ENCODE results near the gene CSK.
A peak's percentile ranks its signal among the peaks of the same experiment; 100 is the strongest.

Gene CSK

DNA sequence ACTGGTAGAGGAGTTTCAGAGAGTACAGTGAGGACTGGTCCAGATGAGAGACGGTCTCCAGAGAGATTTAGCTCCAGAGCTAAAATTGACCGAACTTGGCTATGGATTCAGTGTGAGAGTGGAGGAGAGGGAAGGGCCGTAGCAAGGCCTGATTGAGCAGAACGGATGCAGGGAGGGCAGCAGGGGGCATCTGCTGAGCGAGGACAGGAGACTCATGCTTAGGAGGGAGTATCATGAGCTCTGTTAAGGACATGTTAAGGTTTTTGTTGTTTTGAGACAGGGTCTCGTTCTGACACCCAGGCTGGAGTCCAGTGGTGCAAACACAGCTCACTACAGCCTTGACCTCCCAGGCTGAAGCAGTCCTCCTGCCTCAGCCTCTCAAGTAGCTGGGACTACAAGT, 23.1 kb downstream of the CSK start:
- TF ChIP-seq NFIC (IDR thresholded peaks at IDR 0.05) (no peak), YY1 (IDR thresholded peaks at IDR 0.05; ENCODE audit: low read depth) (no peak), RAD21 (IDR thresholded peaks at IDR 0.05; ENCODE audit: low read depth) (no peak), TCF12 (IDR thresholded peaks at IDR 0.05; ENCODE audit: low read depth) (no peak), MAX (IDR thresholded peaks at IDR 0.05) (no peak), ZBTB7A (IDR thresholded peaks at IDR 0.05; ENCODE audit: low read depth) (no peak), EGR1 (IDR thresholded peaks at IDR 0.05) (no peak), CEBPB (IDR thresholded peaks at IDR 0.05) (no peak), EP300 (IDR thresholded peaks at IDR 0.05; ENCODE audit: borderline replicate concordance) (no peak), TEAD4 (IDR thresholded peaks at IDR 0.05) (no peak), CREB1 (IDR thresholded peaks at IDR 0.05; ENCODE audit: low read depth) (no peak), TAF1 (IDR thresholded peaks at IDR 0.05; ENCODE audit: low read depth) (no peak), FOXM1 (IDR thresholded peaks at IDR 0.05; ENCODE audit: borderline replicate concordance, low read depth) (no peak), USF1 (IDR thresholded peaks at IDR 0.05) (no peak)
- TF ChIP-seq, protein P1, sequence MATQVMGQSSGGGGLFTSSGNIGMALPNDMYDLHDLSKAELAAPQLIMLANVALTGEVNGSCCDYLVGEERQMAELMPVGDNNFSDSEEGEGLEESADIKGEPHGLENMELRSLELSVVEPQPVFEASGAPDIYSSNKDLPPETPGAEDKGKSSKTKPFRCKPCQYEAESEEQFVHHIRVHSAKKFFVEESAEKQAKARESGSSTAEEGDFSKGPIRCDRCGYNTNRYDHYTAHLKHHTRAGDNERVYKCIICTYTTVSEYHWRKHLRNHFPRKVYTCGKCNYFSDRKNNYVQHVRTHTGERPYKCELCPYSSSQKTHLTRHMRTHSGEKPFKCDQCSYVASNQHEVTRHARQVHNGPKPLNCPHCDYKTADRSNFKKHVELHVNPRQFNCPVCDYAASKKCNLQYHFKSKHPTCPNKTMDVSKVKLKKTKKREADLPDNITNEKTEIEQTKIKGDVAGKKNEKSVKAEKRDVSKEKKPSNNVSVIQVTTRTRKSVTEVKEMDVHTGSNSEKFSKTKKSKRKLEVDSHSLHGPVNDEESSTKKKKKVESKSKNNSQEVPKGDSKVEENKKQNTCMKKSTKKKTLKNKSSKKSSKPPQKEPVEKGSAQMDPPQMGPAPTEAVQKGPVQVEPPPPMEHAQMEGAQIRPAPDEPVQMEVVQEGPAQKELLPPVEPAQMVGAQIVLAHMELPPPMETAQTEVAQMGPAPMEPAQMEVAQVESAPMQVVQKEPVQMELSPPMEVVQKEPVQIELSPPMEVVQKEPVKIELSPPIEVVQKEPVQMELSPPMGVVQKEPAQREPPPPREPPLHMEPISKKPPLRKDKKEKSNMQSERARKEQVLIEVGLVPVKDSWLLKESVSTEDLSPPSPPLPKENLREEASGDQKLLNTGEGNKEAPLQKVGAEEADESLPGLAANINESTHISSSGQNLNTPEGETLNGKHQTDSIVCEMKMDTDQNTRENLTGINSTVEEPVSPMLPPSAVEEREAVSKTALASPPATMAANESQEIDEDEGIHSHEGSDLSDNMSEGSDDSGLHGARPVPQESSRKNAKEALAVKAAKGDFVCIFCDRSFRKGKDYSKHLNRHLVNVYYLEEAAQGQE (IDR thresholded peaks at IDR 0.05; ENCODE audit: low read depth), result no peak

DNA sequence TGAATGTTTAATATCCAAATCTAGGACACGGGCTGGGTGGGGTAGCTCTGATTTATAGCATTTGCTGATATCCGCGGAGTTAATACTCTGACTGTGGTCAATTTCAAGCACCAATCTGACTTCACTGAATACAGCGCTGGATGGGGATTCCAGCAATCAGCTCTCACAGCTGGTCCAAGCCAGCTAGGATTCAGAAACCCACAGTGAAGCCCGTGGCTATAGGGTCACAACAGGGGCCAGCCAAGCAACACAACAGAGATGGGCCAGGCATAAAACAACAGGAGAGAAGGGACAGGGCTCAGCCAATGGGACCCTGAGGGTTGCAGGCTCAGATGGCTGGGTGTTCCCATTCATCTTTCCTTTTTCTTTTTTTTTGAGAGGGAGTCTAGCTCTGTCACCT, 25.4 kb downstream of the CSK start:
- no peak for TF ChIP-seq USF1 (IDR thresholded peaks at IDR 0.05)

DNA sequence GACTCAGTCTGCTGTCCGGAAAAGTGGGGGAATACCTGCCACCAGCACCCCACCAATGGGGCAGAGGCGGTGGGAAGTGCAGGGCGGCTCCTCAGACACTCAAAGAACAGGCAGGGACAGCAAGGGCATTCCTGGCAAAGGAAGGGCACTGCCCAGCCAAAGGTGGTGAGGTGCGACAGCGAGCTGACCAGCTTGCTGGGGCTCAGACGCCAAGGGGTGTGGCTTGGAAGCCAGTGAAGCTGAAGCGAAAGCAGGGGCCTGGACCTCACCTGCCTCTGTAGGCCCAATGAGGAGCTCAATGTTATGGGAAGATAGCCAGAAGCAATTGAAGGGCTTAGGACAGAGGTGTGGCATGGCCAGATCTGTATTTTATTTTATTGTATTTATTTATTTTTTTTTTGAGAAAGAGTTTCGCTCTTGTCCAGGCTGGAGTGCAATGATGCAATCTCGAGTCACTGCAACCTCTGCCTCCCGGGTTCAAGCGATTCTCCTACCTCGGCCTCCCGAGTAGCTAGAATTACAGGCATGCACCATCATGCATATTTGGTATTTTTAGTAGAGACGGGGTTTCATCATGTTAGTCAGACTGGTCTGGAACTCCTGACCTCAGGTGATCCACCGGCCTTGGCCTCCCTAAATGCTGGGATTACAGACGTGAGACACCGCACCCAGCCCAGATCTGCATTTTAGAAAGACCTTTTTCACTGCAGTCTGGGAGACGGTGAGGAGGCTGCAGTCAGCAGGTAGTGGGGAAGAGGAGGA, 26.4 kb downstream of the CSK start:
- TF ChIP-seq CEBPB (IDR thresholded peaks at IDR 0.05), result 0 out of 2 replicates have a peak, but pooled peaks have one; percentile 25
- TF ChIP-seq, protein P1 (IDR thresholded peaks at IDR 0.05; ENCODE audit: low read depth), result no peak

DNA sequence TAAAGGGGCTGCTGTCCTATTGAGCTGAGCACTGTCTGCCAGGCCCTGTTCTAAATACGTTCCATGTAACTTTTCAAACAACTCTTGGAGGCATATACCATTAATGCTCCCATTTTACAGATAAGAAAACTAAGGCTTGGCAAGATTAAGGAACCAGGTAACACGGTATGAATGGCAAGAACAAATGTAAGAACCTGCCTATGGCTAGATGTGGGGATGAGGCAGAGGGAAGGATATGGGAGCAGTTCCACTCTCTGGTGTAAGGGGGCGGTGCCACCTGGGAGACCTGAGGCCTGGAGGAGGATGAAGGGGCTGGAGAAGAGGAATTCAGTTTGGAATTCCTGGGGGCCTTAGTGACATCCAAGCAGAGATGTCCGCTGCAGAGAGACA, 27.0 kb downstream of the CSK start:
- TF ChIP-seq CEBPB (IDR thresholded peaks at IDR 0.05) (no peak), TAF1 (IDR thresholded peaks at IDR 0.05; ENCODE audit: low read depth) (no peak), USF1 (IDR thresholded peaks at IDR 0.05) (no peak), TEAD4 (IDR thresholded peaks at IDR 0.05) (no peak), ZBTB7A (IDR thresholded peaks at IDR 0.05; ENCODE audit: low read depth) (no peak), NFIC (IDR thresholded peaks at IDR 0.05) (no peak), EGR1 (IDR thresholded peaks at IDR 0.05) (no peak), CREB1 (IDR thresholded peaks at IDR 0.05; ENCODE audit: low read depth) (no peak), YY1 (IDR thresholded peaks at IDR 0.05; ENCODE audit: low read depth) (no peak)
- TF ChIP-seq, protein P1 (IDR thresholded peaks at IDR 0.05; ENCODE audit: low read depth), result no peak

DNA sequence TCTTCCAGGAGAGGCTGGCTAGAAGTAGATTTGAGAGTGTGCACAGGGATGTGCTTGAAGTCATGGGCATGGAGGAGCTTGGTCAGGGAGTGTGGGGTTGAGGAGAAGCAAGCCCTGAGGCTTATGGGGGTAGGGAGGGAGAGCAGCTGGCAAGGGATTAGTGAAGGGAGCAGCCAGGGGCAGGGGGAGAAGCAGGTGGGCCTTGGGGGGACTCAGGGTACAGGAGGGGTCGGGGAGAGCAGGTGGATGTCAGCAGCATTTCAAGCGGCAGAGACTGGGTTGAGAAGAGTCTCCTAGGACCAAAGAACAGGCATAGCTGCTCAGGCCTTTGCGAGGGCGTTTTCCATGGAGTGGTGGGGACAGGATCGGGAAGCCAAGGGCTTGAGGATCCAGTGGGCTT, 27.4 kb downstream of the CSK start:
- TF ChIP-seq ZBTB7A (IDR thresholded peaks at IDR 0.05; ENCODE audit: low read depth), result no peak
- TF ChIP-seq FOXM1 (IDR thresholded peaks at IDR 0.05; ENCODE audit: borderline replicate concordance, low read depth), result no peak
- TF ChIP-seq EP300 (IDR thresholded peaks at IDR 0.05; ENCODE audit: borderline replicate concordance), result no peak
- TF ChIP-seq, protein P1 (IDR thresholded peaks at IDR 0.05; ENCODE audit: low read depth), result no peak
- no peak for TF ChIP-seq CREB1 (IDR thresholded peaks at IDR 0.05; ENCODE audit: low read depth)
